RWPE1 (cell line): ENCODE measurements around the gene ADD3.

Experiments
- CTCF ChIA-PET: fragments of 350-600 bp; sonication (Branson Sonifier 250); formaldehyde crosslinking; extraction: SDS; loops from one replicate; lab custom pipeline; 2021; lab: Yijun Ruan, JAX
- POLR2A ChIA-PET: fragments of 400-600 bp; formaldehyde crosslinking; extraction: SDS; loops from one replicate; lab custom pipeline; 2020; ENCODE audit warnings: antibody characterized with exemption; ENCODE audit not compliant: low non-redundant PET; lab: Yijun Ruan, JAX
- DNase-seq: peaks from one replicate; pipeline ENCODE4 v3.0.0; 2012; ENCODE audit warnings: low spot score
- H3K27ac ChIP-seq: fragments of 450-650 bp; 2 replicates; pipeline ENCODE4 v1.5.1; 2017
- TF ChIP-seq, protein P1 (sequence below): fragments of 450-650 bp; conservative IDR thresholded peaks from 2 replicates; pipeline ENCODE4 v1.5.1; 2017; ENCODE audit warnings: low read depth, mild to moderate bottlenecking

The ADD3 gene

DNA sequence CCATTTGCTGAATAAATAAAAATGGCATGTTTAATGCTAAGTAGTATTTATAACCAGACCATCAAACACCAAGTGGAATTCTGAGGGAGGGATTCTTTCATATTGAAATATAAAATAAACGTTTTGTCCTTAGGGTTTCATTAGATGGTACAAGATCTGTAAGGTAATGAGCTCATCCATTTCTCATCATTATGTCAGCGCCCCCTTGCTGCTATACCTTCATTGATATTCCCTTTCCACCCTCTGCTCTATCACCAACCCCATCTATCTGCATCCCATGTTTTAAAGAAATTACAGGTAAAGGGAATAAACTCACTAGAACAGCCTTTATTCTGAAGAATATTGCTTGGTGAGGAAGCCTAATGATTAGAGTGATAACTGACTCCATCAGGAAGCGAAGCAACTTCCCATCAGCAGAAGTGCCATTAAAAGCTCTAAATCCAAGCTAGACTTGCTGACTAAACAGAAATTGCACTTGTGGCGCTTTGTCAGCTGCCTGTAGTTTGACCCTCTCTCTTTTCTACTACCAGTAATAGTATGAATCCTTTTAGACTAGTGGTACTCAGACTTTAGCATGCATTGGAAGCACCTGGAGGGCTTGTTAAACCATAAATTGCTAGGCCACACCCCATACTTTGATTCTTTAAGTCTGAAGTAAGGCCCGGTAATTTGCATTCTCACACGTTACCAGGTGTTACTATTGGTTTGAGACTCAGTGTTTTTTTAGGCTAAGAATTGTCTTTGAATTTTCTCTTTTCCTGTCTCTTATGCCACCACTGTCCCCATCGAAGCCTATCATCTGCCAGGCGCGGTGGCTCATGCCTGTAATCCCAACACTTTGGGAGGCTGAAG, 27.5 kb downstream of the ADD3 start:
- no peak overlapping the region for H3K27ac ChIP-seq
- ChIA-PET CTCF (interaction anchor here (2.1 kb wide), 1 partner anchor 151 kb away, joined by 6 read pairs; no protein-coding TSS in a partner anchor), POLR2A (no interaction called here)
- DNase-seq, result no peak
- TF ChIP-seq, protein P1, sequence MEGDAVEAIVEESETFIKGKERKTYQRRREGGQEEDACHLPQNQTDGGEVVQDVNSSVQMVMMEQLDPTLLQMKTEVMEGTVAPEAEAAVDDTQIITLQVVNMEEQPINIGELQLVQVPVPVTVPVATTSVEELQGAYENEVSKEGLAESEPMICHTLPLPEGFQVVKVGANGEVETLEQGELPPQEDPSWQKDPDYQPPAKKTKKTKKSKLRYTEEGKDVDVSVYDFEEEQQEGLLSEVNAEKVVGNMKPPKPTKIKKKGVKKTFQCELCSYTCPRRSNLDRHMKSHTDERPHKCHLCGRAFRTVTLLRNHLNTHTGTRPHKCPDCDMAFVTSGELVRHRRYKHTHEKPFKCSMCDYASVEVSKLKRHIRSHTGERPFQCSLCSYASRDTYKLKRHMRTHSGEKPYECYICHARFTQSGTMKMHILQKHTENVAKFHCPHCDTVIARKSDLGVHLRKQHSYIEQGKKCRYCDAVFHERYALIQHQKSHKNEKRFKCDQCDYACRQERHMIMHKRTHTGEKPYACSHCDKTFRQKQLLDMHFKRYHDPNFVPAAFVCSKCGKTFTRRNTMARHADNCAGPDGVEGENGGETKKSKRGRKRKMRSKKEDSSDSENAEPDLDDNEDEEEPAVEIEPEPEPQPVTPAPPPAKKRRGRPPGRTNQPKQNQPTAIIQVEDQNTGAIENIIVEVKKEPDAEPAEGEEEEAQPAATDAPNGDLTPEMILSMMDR, result no peak

DNA sequence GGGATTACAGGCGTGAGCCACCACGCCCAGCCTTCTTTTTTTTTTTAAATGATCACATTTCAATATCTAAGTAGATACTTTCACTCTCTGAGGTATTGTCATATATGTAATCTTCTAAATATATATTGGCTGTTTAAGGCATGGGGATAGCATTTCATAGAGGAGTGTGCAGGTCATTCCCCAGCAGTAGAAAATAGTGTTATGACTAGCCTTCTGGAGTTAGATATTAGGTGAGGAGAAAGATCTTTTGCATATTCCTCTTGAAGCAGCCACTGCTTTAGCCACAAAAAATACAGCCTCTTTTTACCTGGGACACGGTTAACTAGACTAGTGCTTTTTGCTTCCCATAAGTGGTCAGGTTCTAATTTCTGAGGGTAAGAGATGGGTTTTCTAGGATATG, 28.9 kb downstream of the ADD3 start:
- no peak for DNase-seq
- TF ChIP-seq, protein P1, result no peak
- CTCF ChIA-PET, result no interaction called here
- no peak overlapping the region for H3K27ac ChIP-seq
- POLR2A ChIA-PET, result no interaction called here

DNA sequence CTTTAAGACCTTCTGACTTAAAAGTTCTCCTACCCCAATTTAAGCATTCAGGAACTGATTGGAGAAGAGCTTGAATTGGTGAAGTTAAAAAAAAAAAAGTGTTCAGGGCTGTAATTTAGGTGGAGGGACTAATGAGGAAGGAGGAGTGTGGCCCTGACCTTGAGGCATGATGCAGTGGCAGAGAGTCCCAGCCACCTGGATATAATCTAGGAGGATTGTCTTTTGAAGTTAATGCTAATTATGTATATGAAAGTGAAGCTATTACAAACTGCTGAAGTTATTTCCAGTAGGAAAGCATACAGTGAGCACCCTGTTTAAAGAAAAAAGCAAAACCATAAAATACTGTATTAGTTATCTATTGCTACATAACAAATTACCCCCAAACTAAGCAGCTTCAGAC, 31.5 kb downstream of the ADD3 start:
- POLR2A ChIA-PET, result no interaction called here
- H3K27ac ChIP-seq, result no peak overlapping the region
- TF ChIP-seq, protein P1, result no peak
- no peak for DNase-seq
- CTCF ChIA-PET, result interaction anchor here (0.6 kb wide), 1 partner anchor 413 kb away, joined by 3 read pairs; no protein-coding TSS in a partner anchor

DNA sequence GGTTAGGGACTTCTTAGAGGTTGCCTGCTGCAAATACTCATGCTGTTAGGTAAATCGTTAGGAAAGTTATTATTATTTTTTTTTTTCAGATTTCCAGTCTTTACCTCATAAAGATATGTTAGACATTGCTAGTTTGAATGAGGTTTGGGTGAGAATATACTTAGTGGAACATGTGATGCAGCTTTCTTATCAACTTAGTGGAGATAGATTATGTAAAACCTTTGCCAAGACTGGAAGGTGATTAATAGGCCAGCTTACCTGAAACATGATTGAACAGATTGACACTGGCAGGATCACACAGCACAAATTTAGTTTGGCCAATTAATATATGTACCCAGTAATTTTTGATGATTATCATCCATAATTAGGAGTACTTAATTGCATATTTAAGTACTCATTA, 32.3 kb downstream of the ADD3 start:
- H3K27ac ChIP-seq, result no peak overlapping the region
- no peak for DNase-seq
- ChIA-PET POLR2A (no interaction called here), CTCF (no interaction called here)
- TF ChIP-seq, protein P1, result no peak

DNA sequence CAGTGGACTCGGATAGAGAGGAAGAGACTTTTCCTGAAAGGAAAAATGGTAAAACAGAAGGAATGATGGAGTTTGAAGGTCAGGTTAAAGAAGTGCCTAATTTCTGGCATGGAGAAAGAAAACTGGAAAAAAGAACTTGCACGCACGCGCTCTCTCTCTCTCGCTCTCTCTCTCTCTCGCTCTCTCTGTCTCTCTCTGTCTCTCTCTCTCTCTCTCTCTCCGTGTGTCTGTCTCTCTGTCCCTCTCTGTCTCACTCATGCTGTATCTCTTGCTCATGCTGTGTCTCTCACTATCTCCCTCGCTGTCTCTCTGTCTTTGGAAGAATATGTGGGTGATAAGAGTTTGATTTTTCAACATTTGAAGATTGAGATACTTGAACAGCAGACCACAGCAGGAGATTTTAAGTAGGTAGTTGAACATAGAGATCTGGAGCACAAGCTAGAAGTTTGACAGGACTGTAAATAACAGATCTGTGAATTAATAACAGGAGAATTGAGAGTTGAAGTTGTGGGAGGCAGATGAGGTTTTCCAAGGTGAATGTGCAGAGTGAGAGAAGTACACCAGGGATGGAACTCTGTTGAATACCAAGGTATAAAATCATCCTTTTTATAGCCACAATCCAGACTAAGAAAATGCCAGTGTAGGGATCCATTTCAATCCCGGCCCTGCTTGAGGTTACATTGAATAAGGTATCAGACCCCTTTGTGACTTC, 33.1 kb downstream of the ADD3 start:
- POLR2A ChIA-PET, result no interaction called here
- H3K27ac ChIP-seq, result no peak overlapping the region
- CTCF ChIA-PET, result interaction anchor here (1.4 kb wide), 1 partner anchor 157 kb away, joined by 4 read pairs; no protein-coding TSS in a partner anchor
- TF ChIP-seq, protein P1, result no peak
- no peak for DNase-seq

DNA sequence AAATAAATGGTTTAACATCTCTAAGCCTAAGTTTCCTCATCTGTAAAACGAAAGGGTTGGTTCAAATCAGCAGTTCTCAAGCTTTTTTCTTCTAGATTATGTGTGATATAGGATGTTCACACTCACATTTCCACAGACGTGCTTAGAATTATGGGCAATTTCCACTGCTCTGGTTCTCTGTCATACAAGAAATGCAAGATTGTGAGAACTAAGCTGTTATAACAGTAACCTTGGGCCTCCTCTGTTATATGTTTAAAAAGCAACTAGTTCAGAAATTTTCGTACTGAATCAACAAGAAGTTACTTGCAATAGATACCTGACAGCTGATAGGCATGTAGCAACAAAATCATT, 33.7 kb downstream of the ADD3 start:
- H3K27ac ChIP-seq, result no peak overlapping the region
- CTCF ChIA-PET, result interaction anchor here (1.4 kb wide), 1 partner anchor 157 kb away, joined by 4 read pairs; no protein-coding TSS in a partner anchor
- POLR2A ChIA-PET, result no interaction called here

More for the DNA sequence above, 33.7 kb downstream of the ADD3 start:
- DNase-seq, result no peak
- TF ChIP-seq, protein P1, result no peak
